GM20431 (cell line): ENCODE results near the gene HACD2.

Experiments
- in situ Hi-C: fragments of 300-500 bp; cut with MseI, MboI; formaldehyde crosslinking; loops from one replicate; pipeline ENCODE4 v1.15.0; 2020; ENCODE audit warnings: low sequenced_read_pairs; ENCODE audit not compliant: unreplicated experiment

HACD2 gene

GRCh38 chr3:123582315-123582714 lies 2.5 kb downstream of the HACD2 start:
- in situ Hi-C loops: no loop called here

GRCh38 chr3:123576122-123576521 lies 8.7 kb downstream of the HACD2 start:
- in situ Hi-C loops: no loop called here

GRCh38 chr3:123571973-123572365 lies 12.9 kb downstream of the HACD2 start:
- in situ Hi-C loops: loop anchor here (25.0 kb wide), 1 partner anchor 235 kb away; no protein-coding TSS in a partner anchor

GRCh38 chr3:123571264-123571972 lies 13.4 kb downstream of the HACD2 start:
- in situ Hi-C loops: loop anchor here (25.0 kb wide), 1 partner anchor 234 kb away; no protein-coding TSS in a partner anchor

- in situ Hi-C loops: loop anchor here (25.0 kb wide), 1 partner anchor 232 kb away; no protein-coding TSS in a partner anchor
These were observed 16.0 kb downstream of the HACD2 start for GRCh38 chr3:123568875-123569274.

GRCh38 chr3:123568034-123568433 lies 16.8 kb downstream of the HACD2 start:
- in situ Hi-C loops: loop anchor here (25.0 kb wide), 1 partner anchor 231 kb away; no protein-coding TSS in a partner anchor

- in situ Hi-C loops: loop anchor here (25.0 kb wide), 1 partner anchor 227 kb away; no protein-coding TSS in a partner anchor
These were observed 20.8 kb downstream of the HACD2 start for GRCh38 chr3:123564056-123564455.

GRCh38 chr3:123562547-123562946 lies 22.3 kb downstream of the HACD2 start:
- in situ Hi-C loops: loop anchor here (25.0 kb wide), 1 partner anchor 225 kb away; no protein-coding TSS in a partner anchor

- in situ Hi-C loops: loop anchor here (25.0 kb wide), 1 partner anchor 224 kb away; no protein-coding TSS in a partner anchor
These were observed 23.7 kb downstream of the HACD2 start for GRCh38 chr3:123561188-123561587.

GRCh38 chr3:123559040-123559861 lies 25.6 kb downstream of the HACD2 start:
- in situ Hi-C loops: loop anchor here (25.0 kb wide), 1 partner anchor 222 kb away; no protein-coding TSS in a partner anchor

- in situ Hi-C loops: loop anchor here (25.0 kb wide), 1 partner anchor 216 kb away; no protein-coding TSS in a partner anchor
These were observed 31.3 kb downstream of the HACD2 start for GRCh38 chr3:123553536-123553935.

- in situ Hi-C loops: loop anchor here (25.0 kb wide), 1 partner anchor 215 kb away; no protein-coding TSS in a partner anchor
These were observed 32.1 kb downstream of the HACD2 start for GRCh38 chr3:123552768-123553167.

GRCh38 chr3:123552095-123552714 lies 32.6 kb downstream of the HACD2 start:
- in situ Hi-C loops: loop anchor here (25.0 kb wide), 1 partner anchor 215 kb away; no protein-coding TSS in a partner anchor

GRCh38 chr3:123547881-123548519 lies 36.9 kb downstream of the HACD2 start:
- in situ Hi-C loops: no loop called here

- in situ Hi-C loops: no loop called here
These were observed 38.6 kb downstream of the HACD2 start for GRCh38 chr3:123546133-123546755.

- in situ Hi-C loops: no loop called here
These were observed 40.9 kb downstream of the HACD2 start for GRCh38 chr3:123543950-123544349.

GRCh38 chr3:123540285-123540684 lies 44.6 kb downstream of the HACD2 start:
- in situ Hi-C loops: no loop called here

GRCh38 chr3:123536153-123536895 lies 48.5 kb downstream of the HACD2 start:
- in situ Hi-C loops: no loop called here

- in situ Hi-C loops: no loop called here
These were observed 49.3 kb downstream of the HACD2 start for GRCh38 chr3:123535580-123535979.
